B cell (primary cell): Measurements from ENCODE around the gene DHH. TPM values are rescaled to one million over a fixed set of nuclear protein-coding genes. Genes with fewer than 3 reads are reported as not detected.

Source experiments
- ATAC-seq: fragments of 200-7000 bp; cut with Tn5 transposase; one replicate; pipeline ENCODE4 v1.10.0; 2021; ENCODE audit warnings: low read depth, mild to moderate bottlenecking, moderate number of reproducible peaks, moderate library complexity
- CTCF ChIA-PET: fragments of 350-600 bp; sonication (Branson Sonifier 250); formaldehyde crosslinking; loops from one replicate; lab custom pipeline; 2021; ENCODE audit warnings: antibody characterized with exemption, inconsistent platforms; lab: Charles Lee
- POLR2A ChIA-PET: fragments of 350-600 bp; sonication (Branson Sonifier 250); formaldehyde crosslinking; loops from one replicate; lab custom pipeline; 2021; ENCODE audit warnings: antibody characterized with exemption; lab: Charles Lee
- DNase-seq: peaks from one replicate; pipeline ENCODE4 v3.0.0; 2013
- H2AFZ ChIP-seq: 2 replicates; pipeline ENCODE4 v1.6.1; 2012; ENCODE audit warnings: mild to moderate bottlenecking, low read depth, low read length; ENCODE audit not compliant: insufficient read depth, poor library complexity, severe bottlenecking
- H3K27ac ChIP-seq, 2 donors: 1 replicate in 1 of 2; 2 replicates in 1 of 2; pipeline ENCODE4 v1.5.1; 2012 to 2013; ENCODE audit warnings: low read length in 2 of 2, mild to moderate bottlenecking in 2 of 2, moderate library complexity in 1 of 2
- H3K27me3 ChIP-seq, 4 experiments: fragments of 200-600 bp in 1 of 4; sonication (generic) in 1 of 4; replicated peaks in 1 of 4; 1 replicate in 2 of 4; 2 replicates in 2 of 4; pipeline versions ENCODE4 v1.6.1 to v1.7.0; 2013 to 2016; ENCODE audit warnings: low read length in 3 of 4, mild to moderate bottlenecking in 2 of 4, mixed read lengths in 1 of 4, moderate library complexity in 1 of 4; ENCODE audit not compliant: insufficient read depth in 4 of 4, control insufficient read depth in 3 of 4; ENCODE audit errors: control extremely low read depth in 1 of 4
- H3K36me3 ChIP-seq, 2 experiments: replicated peaks in 1 of 2; 1 replicate in 1 of 2; 2 replicates in 1 of 2; pipeline versions ENCODE4 v1.6.1 to v1.7.1; 2013; ENCODE audit warnings: low read length in 1 of 2; ENCODE audit not compliant: insufficient read depth in 2 of 2, control insufficient read depth in 1 of 2; ENCODE audit errors: control extremely low read depth in 1 of 2, extremely low read depth in 1 of 2
- H3K4me1 ChIP-seq, 2 donors: fragments of 200-600 bp in 1 of 2; sonication (generic) in 1 of 2; 1 replicate in 1 of 2; 2 replicates in 1 of 2; pipeline versions ENCODE4 v1.5.1 to v1.6.1; 2013 to 2017; ENCODE audit warnings: low read length in 2 of 2; ENCODE audit not compliant: control insufficient read depth in 2 of 2, insufficient read depth in 2 of 2
- H3K4me2 ChIP-seq: replicated peaks from 2 replicates; pipeline ENCODE3; 2012; ENCODE audit warnings: mild to moderate bottlenecking, low read depth, low read length; ENCODE audit not compliant: poor library complexity, severe bottlenecking
- H3K4me3 ChIP-seq, 5 experiments: fragments of 200-600 bp in 1 of 5; sonication (generic) in 1 of 5; 1 replicate in 3 of 5; 2 replicates in 2 of 5; pipeline versions ENCODE4 v1.5.1 to v1.7.0; 2011 to 2016; ENCODE audit warnings: low read length in 4 of 5, mild to moderate bottlenecking in 4 of 5, low read depth in 2 of 5, control low read depth in 1 of 5, moderate library complexity in 1 of 5; ENCODE audit not compliant: insufficient read depth in 1 of 5; ENCODE audit errors: control extremely low read depth in 1 of 5, extremely low read depth in 1 of 5
- H3K79me2 ChIP-seq: fragments of 200-600 bp; sonication (generic); one replicate; pipeline ENCODE4 v1.6.0; 2016; ENCODE audit warnings: low read length; ENCODE audit not compliant: control insufficient read depth, insufficient read depth
- H3K9ac ChIP-seq: fragments of 200-600 bp; sonication (generic); 2 replicates; pipeline ENCODE4 v1.6.1; 2017; ENCODE audit warnings: mild to moderate bottlenecking, low read length, moderate library complexity
- H3K9me3 ChIP-seq, 3 donors: one replicate each; pipeline versions ENCODE4 v1.6.1 to v1.7.1; 2013; ENCODE audit warnings: low read length in 2 of 3; ENCODE audit not compliant: control insufficient read depth in 2 of 3, insufficient read depth in 1 of 3; ENCODE audit errors: control extremely low read depth in 1 of 3
- H4K20me1 ChIP-seq: 2 replicates; pipeline ENCODE4 v1.6.0; 2012; ENCODE audit warnings: mild to moderate bottlenecking, low read length; ENCODE audit not compliant: insufficient read depth, control insufficient read depth, poor library complexity, severe bottlenecking
- H3K27ac Mint-ChIP-seq: one replicate; pipeline ENCODE4 v1.8.0; 2021; ENCODE audit warnings: mixed read lengths
- H3K27me3 Mint-ChIP-seq: one replicate; pipeline ENCODE4 v1.8.0; 2021; ENCODE audit warnings: mixed read lengths
- H3K4me1 Mint-ChIP-seq: one replicate; pipeline ENCODE4 v1.8.0; 2021; ENCODE audit warnings: mixed read lengths
- H3K4me3 Mint-ChIP-seq: one replicate; pipeline ENCODE4 v1.8.0; 2021; ENCODE audit warnings: mixed read lengths
- H3K9me3 Mint-ChIP-seq: one replicate; pipeline ENCODE4 v1.8.0; 2022; ENCODE audit warnings: mixed read lengths; ENCODE audit not compliant: insufficient read depth
- EZH2 ChIP-seq: IDR thresholded peaks from 2 replicates; pipeline ENCODE4 v1.6.1; 2012; ENCODE audit warnings: borderline replicate concordance, low read depth, mild to moderate bottlenecking, moderate library complexity, low read length; ENCODE audit not compliant: insufficient read depth, poor library complexity, severe bottlenecking
- WGBS: methylation state at CpG from one replicate; pipeline ENCODE4 v1.1.5; 2013; ENCODE audit warnings: missing lambda C conversion rate; ENCODE audit not compliant: insufficient coverage; 5-methylcytosine and 5-hydroxymethylcytosine counted together
- intact Hi-C: fragments of 100-400 bp; cut with micrococcal nuclease; formaldehyde crosslinking; loops from one replicate; pipeline ENCODE4 v1.10.0; 2022
- polyA plus RNA-seq: library from polyadenylated mRNA; depleted of rRNA; stranded (reverse); fragments of >200 nt; gene quantifications from 2 replicates; pipeline ENCODE4 v1.2.3, GENCODE V29; 2012
- total RNA-seq, 2 donors: library from RNA; stranded (reverse); fragments of 120-200 nt in 1 of 2; gene quantifications; 1 replicate in 1 of 2; 2 replicates in 1 of 2; pipeline versions ENCODE4 v1.2.3 to v1.2.4, GENCODE V29; 2013 to 2022
- TF ChIP-seq, protein P1 (sequence below): fragments of 200-600 bp; IDR thresholded peaks from one replicate; pipeline ENCODE4 v1.8.0; 2022; ENCODE audit warnings: antibody characterized with exemption, mild to moderate bottlenecking

DHH gene
- total and polyA plus RNA-seq, 2 donors (not counting 1 experiment from before 2014, with no cell fraction given), result 0.07 to 0.81 TPM

DNA sequence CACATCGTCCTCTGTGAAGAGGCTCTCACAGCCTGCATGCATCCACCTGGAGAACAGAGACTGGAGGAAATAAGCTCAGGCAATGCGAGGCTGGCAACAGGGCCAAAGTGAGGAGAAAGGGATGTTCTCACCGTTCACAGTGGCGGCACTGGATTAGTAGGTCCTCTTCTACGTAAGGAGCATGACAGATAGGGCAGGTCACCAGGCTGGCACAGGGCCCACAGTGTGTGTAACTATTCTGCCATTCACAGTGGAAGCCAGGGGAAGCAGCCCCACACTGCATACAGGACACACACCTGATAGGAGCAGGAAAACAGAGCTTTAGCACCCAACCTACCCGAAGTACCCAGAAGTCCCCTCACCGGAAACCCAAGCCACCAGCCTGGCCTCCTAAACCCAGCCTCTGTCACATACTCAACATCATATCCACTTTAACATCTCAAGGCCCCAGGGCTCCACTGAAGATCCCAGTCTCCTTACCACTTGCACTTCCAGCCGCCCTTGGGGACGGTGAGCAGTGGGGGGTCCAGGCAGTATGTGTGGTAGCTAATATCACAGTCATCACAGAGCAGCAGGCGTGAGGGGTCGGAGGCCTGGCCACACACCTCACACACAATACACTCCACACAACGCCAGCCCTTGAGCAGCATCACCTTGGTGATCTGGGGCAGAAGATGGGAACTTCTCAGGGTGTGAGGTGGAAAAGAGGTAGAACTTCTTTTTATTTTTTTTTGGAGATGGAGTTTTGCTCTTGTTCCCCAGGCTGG lies 48.3 kb downstream of the DHH start:
- Histone ChIP-seq H3K4me2 (no peak overlapping the region), H3K9me3 (no peaks in the 10 kb centered on the region), H3K4me1 (no peaks in the 10 kb centered on the region), H3K36me3 (peaks cover 2 to 97% of the 10 kb centered on the region in 2 experiments), H4K20me1 (peaks cover 54% of the 10 kb centered on the region), H3K79me2 (peaks cover 67% of the 10 kb centered on the region), H3K27ac (no peak overlapping the region), H3K27me3 (no peaks in the 10 kb centered on the region), H3K4me3 (no peak overlapping the region), H2AFZ (no peak overlapping the region), H3K9ac (no peak overlapping the region)
- CTCF ChIA-PET, result interaction anchor here (0.6 to 4.2 kb wide), 4 partner anchors 27 to 125 kb away, joined by 3 to 22 read pairs (median 4); partner anchors contain the start of gene PRKAG1
- no peak overlapping the region for H3K4me3 Mint-ChIP-seq
- 98% methylated on average over 7 of the region's 12 CpGs for WGBS
- no peaks in the 10 kb centered on the region for H3K27me3 Mint-ChIP-seq
- POLR2A ChIA-PET, result no interaction called here
- no peaks in the 10 kb centered on the region for H3K9me3 Mint-ChIP-seq
- peaks cover 2% of the 10 kb centered on the region for H3K4me1 Mint-ChIP-seq
- no peak overlapping the region for H3K27ac Mint-ChIP-seq
- ATAC-seq (no peak), DNase-seq (no peak)
- TF ChIP-seq EZH2, result no peak
- TF ChIP-seq, protein P1, sequence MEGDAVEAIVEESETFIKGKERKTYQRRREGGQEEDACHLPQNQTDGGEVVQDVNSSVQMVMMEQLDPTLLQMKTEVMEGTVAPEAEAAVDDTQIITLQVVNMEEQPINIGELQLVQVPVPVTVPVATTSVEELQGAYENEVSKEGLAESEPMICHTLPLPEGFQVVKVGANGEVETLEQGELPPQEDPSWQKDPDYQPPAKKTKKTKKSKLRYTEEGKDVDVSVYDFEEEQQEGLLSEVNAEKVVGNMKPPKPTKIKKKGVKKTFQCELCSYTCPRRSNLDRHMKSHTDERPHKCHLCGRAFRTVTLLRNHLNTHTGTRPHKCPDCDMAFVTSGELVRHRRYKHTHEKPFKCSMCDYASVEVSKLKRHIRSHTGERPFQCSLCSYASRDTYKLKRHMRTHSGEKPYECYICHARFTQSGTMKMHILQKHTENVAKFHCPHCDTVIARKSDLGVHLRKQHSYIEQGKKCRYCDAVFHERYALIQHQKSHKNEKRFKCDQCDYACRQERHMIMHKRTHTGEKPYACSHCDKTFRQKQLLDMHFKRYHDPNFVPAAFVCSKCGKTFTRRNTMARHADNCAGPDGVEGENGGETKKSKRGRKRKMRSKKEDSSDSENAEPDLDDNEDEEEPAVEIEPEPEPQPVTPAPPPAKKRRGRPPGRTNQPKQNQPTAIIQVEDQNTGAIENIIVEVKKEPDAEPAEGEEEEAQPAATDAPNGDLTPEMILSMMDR, result no peak
- intact Hi-C loops, result no loop called here

DNA sequence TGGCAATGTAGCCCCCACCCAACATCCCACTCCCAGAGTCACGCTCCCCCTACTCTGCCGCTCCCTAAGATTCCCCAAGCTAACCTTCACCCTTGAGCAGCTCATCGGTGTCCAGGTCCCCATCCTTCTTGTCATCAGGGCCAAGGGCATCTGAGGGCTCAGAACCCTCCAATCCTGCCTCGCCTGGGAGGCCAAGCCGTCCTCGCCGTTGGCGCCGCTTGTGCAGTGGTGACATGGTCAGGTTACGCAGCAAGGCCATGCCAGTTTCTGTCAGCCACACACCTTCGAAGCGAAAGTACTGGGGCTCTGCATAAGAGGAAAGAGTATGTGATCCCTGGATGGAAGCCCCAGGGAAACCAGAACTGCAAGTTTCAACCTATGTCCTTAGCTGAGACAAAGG lies 49.9 kb downstream of the DHH start:
- ChIA-PET CTCF (interaction anchor here (0.7 to 4.2 kb wide), 9 partner anchors 9 to 191 kb away, joined by 3 to 25 read pairs (median 10); partner anchors contain the start of genes FKBP11 and RHEBL1), POLR2A (no interaction called here)
- Mint-ChIP-seq H3K4me3 (no peak overlapping the region), H3K27ac (no peak overlapping the region), H3K4me1 (peaks cover 2% of the 10 kb centered on the region), H3K9me3 (no peaks in the 10 kb centered on the region), H3K27me3 (no peaks in the 10 kb centered on the region)
- H3K9me3 ChIP-seq, result no peaks in the 10 kb centered on the region
- no peak overlapping the region for H3K9ac ChIP-seq
- no peak overlapping the region for H2AFZ ChIP-seq
- H3K36me3 ChIP-seq, result peaks cover 2 to 96% of the 10 kb centered on the region in 2 experiments
- H3K4me3 ChIP-seq, result no peak overlapping the region
- TF ChIP-seq, protein P1, result no peak
- TF ChIP-seq EZH2, result no peak
- no peaks in the 10 kb centered on the region for H3K4me1 ChIP-seq
- H3K79me2 ChIP-seq, result peaks cover 51% of the 10 kb centered on the region
- no peak overlapping the region for H3K27ac ChIP-seq
- ATAC-seq, result no peak
- H3K4me2 ChIP-seq, result no peak overlapping the region
- H4K20me1 ChIP-seq, result peaks cover 49% of the 10 kb centered on the region
- H3K27me3 ChIP-seq, result no peaks in the 10 kb centered on the region
- DNase-seq, result no peak
- WGBS, result 100% methylated on average over 12 of the region's 12 CpGs
- intact Hi-C loops, result no loop called here
